HG02678 (cell line): ENCODE results near the gene SLC38A7.
A peak's percentile ranks its signal among the peaks of the same experiment; 100 is the strongest.
"Not testable (repeated sequence)": the region's sequence is repeated elsewhere in the genome, so short reads cannot be mapped to it uniquely, and the experiment has no call there.

Experiments used
- ATAC-seq: cut with Tn5 transposase; IDR thresholded peaks from one replicate; pipeline ENCODE4 v1.9.1; 2021; ENCODE audit warnings: mild to moderate bottlenecking, moderate library complexity; ENCODE audit not compliant: unreplicated experiment

SLC38A7 gene

GRCh38 chr16:58678716-58679115 is 5.9 kb downstream of the SLC38A7 start:
- ATAC-seq: no peak

- no peak for ATAC-seq
Observed at GRCh38 chr16:58678269-58678668, 6.3 kb downstream of the SLC38A7 start.

GRCh38 chr16:58670946-58671583 is 13.5 kb downstream of the SLC38A7 start:
- no peak for ATAC-seq

- ATAC-seq: no peak
Observed at GRCh38 chr16:58670177-58670576, 14.4 kb downstream of the SLC38A7 start.

GRCh38 chr16:58665200-58665599 is 19.4 kb downstream of the SLC38A7 start:
- ATAC-seq: no peak

GRCh38 chr16:58661199-58661830 is 23.3 kb downstream of the SLC38A7 start:
- ATAC-seq: peak; percentile 75

GRCh38 chr16:58659911-58660310 is 24.7 kb downstream of the SLC38A7 start:
- not testable (repeated sequence) for ATAC-seq

- no peak for ATAC-seq
Observed at GRCh38 chr16:58658796-58659211, 25.8 kb downstream of the SLC38A7 start.

- no peak for ATAC-seq
Observed at GRCh38 chr16:58656899-58657298, 27.7 kb downstream of the SLC38A7 start.

GRCh38 chr16:58655215-58655596 is 29.4 kb downstream of the SLC38A7 start:
- no peak for ATAC-seq

- no peak for ATAC-seq
Observed at GRCh38 chr16:58654560-58655214, 29.9 kb downstream of the SLC38A7 start.

GRCh38 chr16:58652741-58653140 is 31.8 kb downstream of the SLC38A7 start:
- no peak for ATAC-seq

- ATAC-seq: no peak
Observed at GRCh38 chr16:58651965-58652348, 32.6 kb downstream of the SLC38A7 start.

- ATAC-seq: no peak
Observed at GRCh38 chr16:58649707-58650106, 34.9 kb downstream of the SLC38A7 start.

GRCh38 chr16:58647107-58647506 is 37.5 kb downstream of the SLC38A7 start:
- no peak for ATAC-seq

GRCh38 chr16:58644765-58645487 is 39.6 kb downstream of the SLC38A7 start:
- ATAC-seq: no peak

- ATAC-seq: no peak
Observed at GRCh38 chr16:58644108-58644507, 40.5 kb downstream of the SLC38A7 start.

- ATAC-seq: no peak
Observed at GRCh38 chr16:58640949-58641348, 43.6 kb downstream of the SLC38A7 start.

- ATAC-seq: no peak
Observed at GRCh38 chr16:58639836-58640235, 44.7 kb downstream of the SLC38A7 start.

GRCh38 chr16:58639230-58639629 is 45.3 kb downstream of the SLC38A7 start:
- no peak for ATAC-seq

GRCh38 chr16:58638148-58639036 is 46.2 kb downstream of the SLC38A7 start:
- no peak for ATAC-seq
